Measurements from ENCODE around the gene GSS.
"Not testable (repeated sequence)": the region's sequence is repeated elsewhere in the genome, so short reads cannot be mapped to it uniquely, and the experiment has no call there.

GSS gene

GRCh38 chr20:34896086-34896621 is 59.5 kb downstream of the GSS start:
- no peak for DNase-seq

- DNase-seq, result no peak
Observed at GRCh38 chr20:34895465-34895864, 60.1 kb downstream of the GSS start.

- no peak for DNase-seq
Observed at GRCh38 chr20:34894723-34895122, 60.9 kb downstream of the GSS start.

- DNase-seq, result no peak
Observed at GRCh38 chr20:34892671-34893070, 62.9 kb downstream of the GSS start.

GRCh38 chr20:34891166-34892062 is 64.2 kb downstream of the GSS start:
- no peak for DNase-seq

GRCh38 chr20:34888468-34888867 is 67.1 kb downstream of the GSS start:
- DNase-seq, result no peak

GRCh38 chr20:34887023-34887422 is 68.6 kb downstream of the GSS start:
- DNase-seq, result no peak

GRCh38 chr20:34886122-34886521 is 69.5 kb downstream of the GSS start:
- no peak for DNase-seq

GRCh38 chr20:34884260-34884659 is 71.3 kb downstream of the GSS start:
- no peak for DNase-seq

- DNase-seq, result no peak
Observed at GRCh38 chr20:34883809-34884208, 71.8 kb downstream of the GSS start.

- no peak for DNase-seq
Observed at GRCh38 chr20:34883087-34883688, 72.4 kb downstream of the GSS start.

GRCh38 chr20:34881689-34882088 is 73.9 kb downstream of the GSS start:
- no peak for DNase-seq

GRCh38 chr20:34880971-34881370 is 74.6 kb downstream of the GSS start:
- not testable (repeated sequence) for DNase-seq

GRCh38 chr20:34880215-34880850 is 75.3 kb downstream of the GSS start:
- no peak for DNase-seq

Data from T-helper 9 cell (primary cell).